Colonic mucosa (tissue), 4 donors: ENCODE measurements around the gene ACOX2. TPM values are rescaled to one million over a fixed set of nuclear protein-coding genes. Genes with fewer than 3 reads are reported as not detected.

ENCODE experiments used
- DNase-seq: peaks from one replicate; pipeline ENCODE4 v3.0.0-alpha.2; 2020
- H3K27ac ChIP-seq: fragments of 200-600 bp; one replicate; pipeline ENCODE4 v1.8.0; 2021
- H3K27me3 ChIP-seq: fragments of 200-600 bp; one replicate; pipeline ENCODE4 v1.8.0; 2021
- H3K36me3 ChIP-seq: fragments of 200-600 bp; one replicate; pipeline ENCODE4 v1.8.0; 2021
- H3K4me1 ChIP-seq: fragments of 200-600 bp; one replicate; pipeline ENCODE4 v1.8.0; 2021; ENCODE audit warnings: mild to moderate bottlenecking
- H3K4me3 ChIP-seq: fragments of 200-600 bp; one replicate; pipeline ENCODE4 v1.8.0; 2021
- H3K9ac ChIP-seq, 2 donors: one replicate each; pipeline ENCODE4 v1.7.0; 2013; ENCODE audit warnings: control low read depth in 2 of 2, low read depth in 2 of 2, low read length in 2 of 2
- H3K9me3 ChIP-seq: fragments of 200-600 bp; one replicate; pipeline ENCODE4 v1.8.0; 2021
- CTCF ChIP-seq: fragments of 200-600 bp; IDR thresholded peaks from one replicate; pipeline ENCODE4 v1.8.0; 2022; ENCODE audit warnings: antibody characterized with exemption, mild to moderate bottlenecking
- intact Hi-C: fragments of 100-400 bp; cut with DNase I; formaldehyde crosslinking; loops from one replicate; pipeline ENCODE4 v1.14.1; 2022
- total RNA-seq, 2 donors: library from RNA; stranded (reverse); fragmentation: NEBNext Ultra II Directional in 1 of 2; extraction: Animal tissue kit (Norgen Biotek cat#: 25700) in 1 of 2; gene quantifications; one replicate each; pipeline ENCODE4 v1.2.1, GENCODE V29; 2021
- donor health status: healthy.
- donor health status: DM: no; HTN: no; CAD: no.
- donor health status: DM: no; HTN: no; CAD: no.

Gene ACOX2
- total RNA-seq, 2 donors from 2014 or later: 14.6 to 22.4 TPM

- intact Hi-C loops: no loop called here
- no peak for TF ChIP-seq CTCF
- H3K27me3 ChIP-seq: no peaks in the 10 kb centered on the region
- H3K4me1 ChIP-seq: no peaks in the 10 kb centered on the region
- H3K4me3 ChIP-seq: no peak overlapping the region
- H3K9ac ChIP-seq: no peak overlapping the region
- no peak overlapping the region for H3K27ac ChIP-seq
- no peak for DNase-seq
- H3K9me3 ChIP-seq: no peaks in the 10 kb centered on the region
- H3K36me3 ChIP-seq: no peaks in the 10 kb centered on the region
Measured at GRCh38 chr3:58508437-58508836, 28.6 kb downstream of the ACOX2 start.

DNA sequence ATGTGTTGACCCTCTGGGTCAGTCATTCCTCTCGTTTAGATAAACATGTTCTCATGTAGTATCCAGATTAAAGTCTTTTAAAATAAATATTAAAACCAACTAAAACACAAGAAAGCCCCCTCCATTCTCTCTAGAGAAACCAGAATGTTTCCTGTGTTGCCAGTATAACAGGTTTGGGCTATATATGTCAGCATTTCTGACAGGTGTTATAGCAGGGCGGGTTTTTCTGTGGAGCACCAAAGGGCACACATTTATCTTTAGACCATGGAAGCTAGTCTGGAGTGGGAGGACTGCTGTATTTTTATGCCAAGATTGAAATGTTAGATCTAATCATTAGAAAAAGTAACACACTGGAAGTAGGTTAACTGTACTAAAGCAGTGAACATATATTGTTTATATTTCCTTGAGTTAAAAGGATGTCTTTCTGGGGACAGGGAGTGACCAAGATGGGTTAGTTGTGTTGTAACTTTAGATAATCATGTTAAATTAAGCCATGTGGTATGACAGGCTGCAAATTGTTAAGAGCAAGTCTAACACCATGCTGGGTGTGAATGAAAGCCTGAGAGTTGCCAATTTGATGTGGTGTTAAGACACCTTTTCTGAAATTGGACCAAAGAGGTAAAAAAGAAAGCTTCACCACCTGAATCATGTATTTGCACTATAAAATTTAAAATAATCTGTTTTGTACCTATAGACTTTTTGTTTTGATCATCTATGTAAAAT is 29.5 kb downstream of the ACOX2 start:
- intact Hi-C loops: no loop called here
- DNase-seq: no peak
- Histone ChIP-seq H3K36me3 (no peaks in the 10 kb centered on the region), H3K27me3 (no peaks in the 10 kb centered on the region), H3K4me3 (no peak overlapping the region), H3K4me1 (no peaks in the 10 kb centered on the region), H3K9ac (no peak overlapping the region), H3K27ac (no peak overlapping the region), H3K9me3 (no peaks in the 10 kb centered on the region)
- no peak for TF ChIP-seq CTCF

GRCh38 chr3:58502872-58503271 is 34.1 kb downstream of the ACOX2 start:
- DNase-seq: no peak
- intact Hi-C loops: no loop called here
- H3K36me3 ChIP-seq: no peaks in the 10 kb centered on the region
- H3K27me3 ChIP-seq: no peaks in the 10 kb centered on the region
- H3K9ac ChIP-seq: no peak overlapping the region
- H3K9me3 ChIP-seq: no peaks in the 10 kb centered on the region
- no peak for TF ChIP-seq CTCF
- no peaks in the 10 kb centered on the region for H3K4me1 ChIP-seq
- H3K4me3 ChIP-seq: no peak overlapping the region
- no peak overlapping the region for H3K27ac ChIP-seq

DNA sequence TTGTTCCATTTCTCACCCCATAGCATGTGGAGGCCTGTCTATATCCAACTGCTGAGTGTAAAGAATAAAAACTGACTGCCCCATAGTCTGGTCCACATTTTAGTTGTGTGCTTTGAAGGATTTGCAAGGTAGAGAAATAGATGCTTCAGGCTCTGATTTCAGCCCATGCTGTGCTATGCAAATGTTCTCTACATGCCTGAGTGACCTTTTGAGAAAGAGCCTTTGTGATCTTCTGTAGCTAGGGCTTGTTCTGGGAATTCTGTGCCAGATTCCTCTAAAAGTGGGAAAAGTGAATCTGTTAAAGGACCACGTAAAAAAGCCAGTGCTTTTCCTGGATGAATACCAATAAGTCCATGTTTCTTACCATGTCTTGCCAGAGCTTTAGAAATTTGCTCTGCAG is 39.9 kb downstream of the ACOX2 start:
- intact Hi-C loops: no loop called here
- H3K36me3 ChIP-seq: no peaks in the 10 kb centered on the region
- no peak for TF ChIP-seq CTCF
- H3K9ac ChIP-seq: no peak overlapping the region
- peaks cover 7% of the 10 kb centered on the region for H3K4me1 ChIP-seq
- no peak overlapping the region for H3K27ac ChIP-seq
- H3K4me3 ChIP-seq: no peak overlapping the region
- H3K27me3 ChIP-seq: no peaks in the 10 kb centered on the region
- no peak for DNase-seq
- no peaks in the 10 kb centered on the region for H3K9me3 ChIP-seq

DNA sequence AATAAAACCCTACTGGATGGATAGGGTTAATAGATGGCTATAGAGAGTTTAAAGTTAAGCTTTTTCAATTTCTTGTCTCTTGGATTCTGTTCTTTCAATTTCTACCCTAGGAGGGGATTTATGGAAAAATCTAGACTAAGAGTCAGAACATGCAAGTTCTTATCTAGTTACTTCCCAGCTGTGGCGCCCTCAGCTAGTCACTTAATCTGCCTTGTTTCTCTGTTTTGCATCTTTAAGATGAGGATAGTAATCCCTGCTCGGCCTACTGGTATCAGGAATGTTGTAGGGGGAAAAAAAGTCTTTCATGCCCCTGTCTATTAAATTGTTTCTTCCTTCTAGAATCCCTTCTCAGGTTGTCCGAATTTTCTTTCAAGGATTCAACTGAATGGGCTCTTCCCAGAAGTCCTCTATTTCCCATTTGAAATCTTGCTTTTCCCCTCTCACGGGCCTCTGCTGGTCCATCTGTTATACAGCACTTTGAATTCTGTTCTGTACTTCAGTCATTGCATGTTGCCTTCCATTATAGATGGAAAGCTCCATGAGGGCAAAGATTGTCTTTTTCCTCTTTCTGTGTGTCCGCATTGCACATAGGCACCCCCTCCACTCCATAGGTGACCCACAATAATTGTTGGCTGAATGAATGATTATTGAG is 40.7 kb downstream of the ACOX2 start:
- H3K4me1 ChIP-seq: peaks cover 7% of the 10 kb centered on the region
- no peak overlapping the region for H3K9ac ChIP-seq
- no peaks in the 10 kb centered on the region for H3K9me3 ChIP-seq
- intact Hi-C loops: no loop called here
- DNase-seq: no peak
- no peaks in the 10 kb centered on the region for H3K27me3 ChIP-seq
- no peaks in the 10 kb centered on the region for H3K36me3 ChIP-seq
- H3K4me3 ChIP-seq: no peak overlapping the region
- H3K27ac ChIP-seq: no peak overlapping the region
- TF ChIP-seq CTCF: no peak
